SK-N-DZ (cell line): ENCODE results near the gene KDM4B.

Experiments
- DNase-seq: peaks from one replicate; pipeline ENCODE4 v3.0.0-alpha.2; 2015; ENCODE audit warnings: low spot score

The KDM4B gene

GRCh38 chr19:5132698-5133651 lies 164.1 kb downstream of the KDM4B start:
- no peak for DNase-seq

DNA sequence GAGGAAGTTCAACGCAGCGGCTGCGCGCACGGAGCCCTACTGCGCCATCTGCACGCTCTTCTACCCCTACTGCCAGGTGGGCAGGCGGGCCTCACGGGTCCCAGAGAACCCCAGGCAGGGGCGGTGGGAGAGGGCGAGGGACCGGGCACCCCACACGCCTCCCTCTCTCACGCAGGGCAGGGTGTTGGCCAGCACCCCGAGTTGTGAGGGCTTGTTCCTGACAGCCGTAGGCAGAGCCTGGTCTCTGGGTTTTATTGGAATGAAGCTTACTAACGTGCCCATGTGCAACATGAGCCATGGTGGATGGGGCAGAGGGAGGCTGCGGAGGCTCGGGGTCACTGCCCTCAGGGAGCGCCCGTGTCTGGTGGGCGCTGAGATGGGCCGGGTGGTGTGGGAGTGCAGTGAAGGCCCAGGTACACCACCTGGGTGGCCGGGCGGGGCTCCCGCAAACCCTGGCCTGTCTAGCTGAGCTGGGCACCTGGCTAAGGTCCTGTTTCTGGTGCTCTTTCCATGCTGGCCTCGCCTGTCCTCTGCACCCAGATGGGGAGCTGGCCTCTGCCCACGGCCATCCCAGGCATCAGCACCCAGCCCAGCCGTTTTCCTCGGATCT lies 165.2 kb downstream of the KDM4B start:
- DNase-seq = no peak

DNA sequence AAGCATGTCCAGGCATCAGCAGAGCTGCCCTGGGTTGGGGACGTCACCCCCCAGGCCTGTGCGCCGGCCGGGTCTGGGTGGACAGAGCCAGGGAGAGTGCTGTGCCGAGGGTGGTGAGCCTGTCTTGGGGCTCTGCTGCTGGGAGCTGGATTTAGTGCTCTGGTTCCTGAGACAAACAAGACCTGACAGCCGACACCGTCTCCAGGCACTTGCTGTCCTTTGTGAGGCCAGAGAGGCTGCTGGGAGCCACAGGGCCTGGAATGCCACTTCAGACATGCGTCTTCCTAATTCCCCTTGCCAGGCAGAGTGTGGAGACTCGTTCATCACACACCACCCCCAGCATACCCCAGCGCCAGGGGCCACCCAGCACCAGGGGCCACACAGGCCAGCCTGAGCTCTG lies 165.8 kb downstream of the KDM4B start:
- peak; percentile 29 for DNase-seq

DNA sequence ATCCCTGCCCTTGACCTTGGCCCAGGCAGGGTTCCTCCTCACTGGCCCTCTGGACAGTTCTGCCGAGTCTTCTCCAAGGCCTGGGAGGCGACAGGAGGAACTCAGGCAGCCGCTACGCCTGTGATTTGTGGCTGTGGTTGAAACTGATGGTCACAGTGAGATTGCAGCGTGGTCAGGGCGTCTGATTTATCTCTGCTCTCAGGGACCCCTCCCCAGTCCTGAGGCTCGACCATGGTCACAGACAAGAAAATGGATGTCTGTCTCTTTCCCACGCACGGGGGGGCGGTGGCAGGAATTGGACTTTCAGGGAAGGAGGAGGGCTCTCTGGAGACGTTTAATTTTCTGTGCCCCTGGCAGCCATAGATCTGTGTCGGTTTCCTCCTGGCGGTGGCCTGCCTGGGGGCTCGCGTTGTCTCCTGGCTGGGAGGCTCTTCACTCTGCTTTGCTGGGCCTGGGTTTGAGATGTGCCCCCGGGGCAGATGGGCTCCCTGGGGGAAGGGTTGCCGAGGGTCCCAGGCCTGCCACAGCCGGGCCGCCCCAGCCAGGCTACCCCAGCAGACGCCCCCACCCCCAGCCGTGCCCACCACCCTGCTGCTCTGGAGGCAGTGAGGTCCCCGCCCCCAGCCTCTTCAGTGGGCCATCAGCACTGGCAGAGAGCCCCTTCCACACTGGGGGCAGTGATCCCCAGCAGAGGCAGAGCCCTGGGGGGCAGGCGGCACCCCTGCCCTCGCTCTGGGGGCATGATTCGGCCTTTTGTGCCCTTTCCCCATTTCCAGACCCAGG lies 167.4 kb downstream of the KDM4B start:
- DNase-seq = no peak

DNA sequence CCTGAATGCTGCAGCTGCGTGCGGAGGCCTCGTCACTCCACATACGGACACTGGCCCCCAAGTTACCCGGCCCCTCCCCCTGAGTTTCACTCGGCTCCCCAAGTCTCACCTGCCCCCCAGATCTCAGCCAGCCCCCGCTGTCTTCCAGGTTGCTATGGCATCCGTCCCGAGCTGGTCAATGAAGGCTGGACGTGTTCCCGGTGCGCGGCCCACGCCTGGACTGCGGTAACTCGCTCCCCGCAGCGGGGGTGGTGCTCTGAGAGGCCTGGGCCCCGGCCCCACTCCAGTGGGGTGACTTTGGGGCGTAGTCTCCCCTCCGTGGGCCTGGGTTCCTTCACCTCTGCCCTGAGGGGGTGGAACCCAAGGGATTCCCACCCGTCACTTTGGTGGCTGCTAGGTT lies 168.2 kb downstream of the KDM4B start:
- DNase-seq = no peak

- no peak for DNase-seq
Measured at GRCh38 chr19:5137571-5138124, 168.7 kb downstream of the KDM4B start.

DNA sequence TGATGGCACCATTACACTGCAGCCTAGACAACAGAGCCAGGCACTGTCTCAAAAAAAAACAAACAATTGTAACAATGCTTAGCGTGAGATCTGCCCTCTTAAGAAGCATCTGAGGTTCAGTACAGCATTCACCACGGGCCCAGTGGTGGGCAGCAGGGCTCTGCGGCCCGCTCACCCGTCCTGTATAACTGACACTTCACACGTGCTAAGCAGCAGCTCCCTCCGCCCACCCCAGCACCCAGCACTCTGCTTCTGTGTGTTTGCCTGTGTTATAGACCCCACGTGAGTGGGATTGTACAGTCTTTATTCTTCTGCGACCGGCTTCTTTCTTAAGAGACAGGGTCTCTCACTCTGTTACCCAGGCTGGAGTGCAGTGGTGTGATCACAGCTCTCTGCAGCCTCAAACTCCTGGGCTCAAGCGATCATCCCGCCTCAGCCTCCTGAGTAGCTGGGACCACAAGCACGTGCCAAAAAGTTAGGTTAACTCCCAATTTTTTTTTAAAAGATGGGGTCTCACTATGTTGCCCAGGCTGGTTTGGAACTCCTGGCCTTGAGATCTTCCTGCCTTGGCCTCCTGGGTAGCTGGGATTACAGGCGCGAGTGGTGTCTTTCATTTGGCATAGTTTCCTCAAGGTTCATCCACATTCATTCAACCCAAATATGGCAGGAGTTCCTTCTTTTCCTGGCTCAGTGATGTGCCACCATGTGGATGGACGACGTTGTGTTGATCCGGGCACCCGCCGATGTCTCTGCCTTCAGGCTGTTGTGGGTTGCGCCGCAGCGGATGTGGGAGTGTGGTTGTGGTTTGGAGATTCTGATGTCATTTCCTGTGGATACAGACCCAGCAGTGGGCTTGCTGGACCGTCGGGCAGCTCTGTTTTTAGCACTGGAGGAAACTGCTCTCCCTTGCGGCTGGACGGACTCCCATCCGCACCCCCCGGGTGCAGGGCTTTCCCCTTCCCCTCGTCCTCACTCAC lies 170.0 kb downstream of the KDM4B start:
- DNase-seq = no peak

DNA sequence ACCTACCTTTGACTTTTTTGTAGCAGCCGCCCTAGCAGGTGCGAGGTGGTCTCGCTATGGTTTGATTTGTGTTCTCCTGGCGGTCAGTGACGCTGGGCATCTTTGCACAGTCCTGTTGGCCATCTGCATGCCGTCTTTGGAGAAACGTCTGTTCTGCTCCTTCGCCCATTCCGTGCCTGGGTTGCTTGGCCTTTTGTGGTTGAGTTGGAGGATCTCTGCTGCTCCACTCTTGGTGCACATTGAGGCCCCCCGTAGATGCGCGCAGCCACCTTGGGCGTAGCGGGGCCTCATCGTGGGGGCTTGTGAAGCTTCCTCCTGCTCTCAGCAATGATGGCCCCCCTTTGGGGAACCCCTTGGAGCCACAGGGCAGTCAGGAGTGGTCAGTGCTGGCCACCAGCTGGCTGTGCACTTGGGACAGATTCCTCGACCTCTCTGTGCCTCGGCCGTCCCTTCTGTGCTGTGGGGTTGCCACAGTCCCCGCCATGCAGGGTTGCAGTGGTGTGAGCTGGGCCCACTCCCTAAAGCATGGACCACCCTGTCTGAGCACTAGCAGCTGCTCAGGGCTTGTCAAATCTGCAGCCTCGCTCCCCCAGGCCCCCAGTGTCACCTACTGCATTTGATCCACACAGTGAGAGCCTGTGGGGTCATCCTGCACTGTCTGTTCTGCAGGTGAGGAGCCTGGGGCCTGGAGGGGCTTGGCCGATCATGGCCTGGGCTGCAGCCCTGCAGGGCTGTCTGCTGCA lies 170.8 kb downstream of the KDM4B start:
- no peak for DNase-seq

DNA sequence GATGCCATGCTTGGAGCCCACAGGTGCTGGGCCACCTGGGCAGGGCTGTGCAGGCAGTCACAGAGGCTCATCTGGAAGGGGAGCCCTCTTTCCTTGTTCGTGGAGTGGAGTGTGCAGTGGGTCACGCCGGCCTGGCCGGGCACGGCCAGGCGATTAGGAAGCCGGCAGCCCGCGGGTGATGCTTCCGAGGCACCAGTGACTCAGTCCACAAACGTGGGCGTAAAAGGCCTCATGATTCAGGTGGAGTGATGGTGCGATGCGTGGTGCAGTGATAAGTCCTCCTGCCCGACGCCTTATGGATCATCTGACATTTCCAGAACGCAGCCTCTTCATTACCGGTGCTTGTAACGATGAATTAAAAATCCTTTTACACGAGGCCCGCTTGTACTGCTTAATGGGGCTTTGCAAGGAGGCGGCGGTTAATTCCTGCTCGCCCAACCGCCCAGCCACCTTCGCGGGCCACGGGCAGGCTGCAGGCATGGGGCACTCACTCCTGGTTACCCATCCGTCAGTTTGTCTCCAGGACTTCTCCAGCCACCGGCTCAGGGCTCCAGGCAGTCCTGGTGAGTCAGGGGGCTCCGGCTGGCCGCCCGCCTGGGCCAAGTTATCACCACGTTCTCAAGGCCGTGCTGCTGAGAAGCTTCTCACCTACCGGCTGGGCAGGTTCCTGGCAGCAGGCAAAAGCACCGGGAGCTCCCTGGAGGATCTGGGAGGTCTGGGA lies 172.4 kb downstream of the KDM4B start:
- DNase-seq = no peak

- DNase-seq = no peak
Measured at GRCh38 chr19:5141850-5142724, 173.2 kb downstream of the KDM4B start.

DNA sequence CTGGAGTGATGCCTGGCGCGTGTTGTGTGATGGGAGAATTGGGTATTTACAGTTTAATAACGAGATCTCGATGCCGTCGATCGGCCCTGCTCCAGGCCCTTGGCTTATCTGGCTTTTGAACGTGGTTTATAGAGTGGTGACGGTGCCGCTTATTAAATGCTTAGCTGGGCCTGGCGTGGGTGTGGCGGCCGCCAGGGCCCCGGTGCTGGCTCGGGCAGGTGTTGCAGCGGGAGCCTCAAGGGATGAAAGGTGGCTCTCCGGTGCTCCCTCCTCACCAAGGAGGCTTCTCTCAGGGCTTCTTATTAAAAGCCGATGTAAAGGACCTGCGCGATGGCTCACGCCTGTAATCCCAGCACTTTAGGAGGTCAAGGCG lies 173.8 kb downstream of the KDM4B start:
- DNase-seq = no peak

DNA sequence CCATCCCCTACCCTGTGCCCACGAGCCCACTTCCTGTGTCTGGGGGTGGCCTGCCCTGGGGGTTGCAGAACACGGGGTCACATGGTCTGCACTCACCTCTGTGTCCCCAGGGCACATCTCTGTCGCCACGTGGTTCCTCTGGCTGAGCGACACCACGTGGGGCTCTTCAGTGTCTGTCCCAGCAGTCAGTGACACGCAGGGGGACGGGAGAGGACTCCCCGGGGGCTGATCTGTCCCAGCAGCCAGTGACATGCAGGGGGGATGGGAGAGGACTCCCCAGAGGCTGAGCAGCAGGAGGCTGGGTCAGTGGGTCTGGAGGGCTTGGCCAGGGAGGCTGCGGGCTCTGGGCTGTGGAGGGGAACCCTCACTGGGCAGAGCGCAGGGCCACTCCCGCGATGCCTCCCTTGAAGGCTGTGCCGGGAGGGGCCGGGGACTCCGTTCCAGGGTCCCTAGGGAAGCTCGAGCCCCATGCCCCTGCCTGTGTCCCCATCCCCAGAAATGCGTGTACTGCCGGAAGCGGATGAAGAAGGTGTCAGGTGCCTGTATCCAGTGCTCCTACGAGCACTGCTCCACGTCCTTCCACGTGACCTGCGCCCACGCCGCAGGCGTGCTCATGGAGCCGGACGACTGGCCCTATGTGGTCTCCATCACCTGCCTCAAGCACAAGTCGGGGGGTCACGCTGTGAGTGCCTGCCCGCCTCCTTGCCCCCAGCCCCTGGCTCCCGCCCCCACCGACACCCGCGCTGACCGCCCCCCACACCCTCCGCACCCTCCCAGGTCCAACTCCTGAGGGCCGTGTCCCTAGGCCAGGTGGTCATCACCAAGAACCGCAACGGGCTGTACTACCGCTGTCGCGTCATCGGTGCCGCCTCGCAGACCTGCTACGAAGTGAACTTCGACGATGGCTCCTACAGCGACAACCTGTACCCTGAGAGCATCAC lies 174.8 kb downstream of the KDM4B start:
- DNase-seq = no peak

DNA sequence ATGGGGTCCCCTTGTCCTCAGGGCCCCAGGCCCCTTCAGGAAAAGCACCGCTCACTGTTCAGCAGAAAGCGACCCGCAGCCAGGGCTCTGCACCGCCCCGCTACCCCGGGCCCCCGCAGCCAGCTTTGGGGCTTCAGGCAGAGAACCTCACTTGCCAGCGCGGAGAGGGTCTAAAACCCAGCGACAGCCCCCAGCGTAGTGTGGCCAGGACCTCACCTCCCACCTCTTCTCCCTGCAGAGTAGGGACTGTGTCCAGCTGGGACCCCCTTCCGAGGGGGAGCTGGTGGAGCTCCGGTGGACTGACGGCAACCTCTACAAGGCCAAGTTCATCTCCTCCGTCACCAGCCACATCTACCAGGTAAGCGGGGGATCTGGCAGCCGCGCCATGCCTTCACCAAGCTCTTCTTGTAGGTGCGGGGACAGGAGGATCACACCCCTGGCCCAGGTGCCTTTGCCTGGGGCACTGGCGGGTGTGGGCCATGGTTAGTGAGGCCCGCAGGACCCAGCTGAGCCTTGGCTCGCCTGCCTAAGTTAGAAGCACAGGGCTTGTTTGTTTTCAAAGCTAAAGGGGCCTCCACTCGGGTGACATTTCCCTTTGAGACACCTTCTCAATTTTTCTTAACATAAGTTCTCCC lies 175.7 kb downstream of the KDM4B start:
- no peak for DNase-seq

DNA sequence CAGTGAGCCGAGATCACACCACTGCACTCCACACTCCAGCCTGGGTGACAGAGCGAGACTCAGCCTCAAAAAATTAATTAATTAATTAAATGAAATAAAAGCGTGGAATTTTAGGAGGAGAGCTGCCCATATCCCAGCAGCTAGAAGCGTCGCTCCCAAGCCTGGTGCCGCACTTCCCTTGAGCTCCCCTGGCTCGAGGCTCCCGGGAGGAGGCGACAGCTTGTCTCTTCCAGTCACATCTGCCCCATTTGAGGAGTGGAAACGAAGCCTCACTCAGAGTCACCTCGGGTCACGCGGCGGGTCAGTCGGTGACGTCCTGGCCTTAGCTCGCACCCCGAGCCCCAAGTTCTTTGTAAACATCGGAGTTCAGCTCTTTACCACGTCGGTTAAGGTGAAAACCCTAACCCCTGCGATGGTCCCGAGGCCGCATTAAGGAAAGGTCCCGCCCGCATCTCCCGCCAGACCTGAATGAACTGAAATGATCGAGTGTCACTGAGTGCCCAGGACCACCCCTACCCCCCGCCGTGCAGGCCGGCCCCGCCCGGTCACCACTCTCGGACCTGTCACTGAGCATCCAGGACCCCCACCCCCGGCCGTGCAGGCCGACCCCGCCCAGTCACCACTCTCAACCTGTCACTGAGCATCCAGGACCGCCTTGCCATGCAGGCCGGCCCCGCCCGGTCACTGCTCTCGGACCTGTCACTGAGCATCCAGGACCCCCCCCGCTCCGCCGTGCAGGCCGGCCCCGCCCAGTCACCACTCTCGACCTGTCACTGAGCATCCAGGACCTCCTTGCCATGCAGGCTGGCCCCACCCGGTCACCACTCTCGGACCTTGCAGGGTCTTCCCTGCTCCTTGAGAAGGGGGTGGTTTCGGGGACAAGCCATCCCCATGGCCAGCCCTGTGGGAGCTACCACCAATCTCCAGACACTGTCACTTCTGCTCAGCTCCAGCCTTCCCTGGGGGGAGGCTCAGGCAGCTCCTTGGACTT lies 176.9 kb downstream of the KDM4B start:
- no peak for DNase-seq
